Measurements from ENCODE around the gene RRP15.
"Not testable (repeated sequence)": the region's sequence is repeated elsewhere in the genome, so short reads cannot be mapped to it uniquely, and the experiment has no call there.

RRP15 gene

DNA sequence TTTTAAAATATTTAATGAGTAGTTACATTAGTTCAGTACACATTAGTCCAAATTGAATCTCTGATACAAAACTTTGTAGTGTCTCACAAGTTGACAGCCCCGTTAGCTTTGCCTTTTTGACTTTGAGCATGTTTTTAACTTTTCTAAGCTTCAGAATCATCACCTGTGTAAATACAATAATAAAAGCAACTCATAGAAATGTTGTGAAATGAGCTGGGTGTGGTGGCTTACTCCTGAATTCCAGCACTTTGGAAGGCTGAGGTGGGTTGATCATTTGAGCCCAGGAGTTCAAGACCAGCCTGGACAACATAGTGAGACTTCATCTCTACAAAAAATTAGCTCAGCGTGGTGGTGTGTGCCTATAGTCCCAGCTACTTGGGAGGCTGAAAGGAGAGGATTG lies 11.1 kb downstream of the RRP15 start:
- no peak for DNase-seq (ENCODE audit: low read depth in 2 of 2)

DNA sequence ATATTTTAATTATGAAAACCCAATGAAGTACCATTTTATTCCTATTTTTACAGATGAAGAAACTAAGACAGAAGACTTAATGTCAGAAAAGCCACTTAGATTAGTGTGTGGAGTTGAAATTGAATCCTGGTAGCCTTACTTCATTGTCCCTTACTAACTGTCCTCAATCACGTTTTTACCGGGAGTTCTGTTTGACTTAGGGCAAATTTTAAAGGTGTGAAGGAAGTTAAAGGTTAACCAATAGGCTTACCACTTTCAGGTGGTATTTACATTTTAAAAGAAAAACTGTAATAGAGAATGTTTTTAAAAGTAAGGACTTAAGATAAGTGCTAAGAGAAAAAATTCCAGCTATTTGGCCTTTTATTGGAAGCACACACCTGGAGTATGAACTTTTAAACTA lies 12.4 kb downstream of the RRP15 start:
- no peak for DNase-seq (ENCODE audit: low read depth in 2 of 2)

DNA sequence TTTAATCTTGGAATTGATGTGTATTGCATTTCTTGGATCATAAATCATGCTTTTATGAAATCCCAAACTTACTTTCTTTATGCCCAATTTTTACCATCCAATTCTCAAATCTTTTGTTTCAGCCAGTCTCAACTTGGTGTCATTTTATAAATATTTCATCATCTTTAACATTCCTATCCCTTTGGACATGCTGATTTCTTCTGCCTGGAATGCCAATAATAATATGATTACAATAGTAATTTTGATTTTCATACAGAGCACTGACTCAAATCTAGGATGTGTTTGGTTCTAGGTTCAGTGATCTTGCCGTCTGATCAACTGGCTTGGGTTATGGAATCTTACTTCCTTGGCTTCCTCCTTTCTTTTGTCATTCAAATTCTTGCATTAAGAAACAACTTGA lies 12.8 kb downstream of the RRP15 start:
- no peak for DNase-seq (ENCODE audit: low read depth in 2 of 2)

DNA sequence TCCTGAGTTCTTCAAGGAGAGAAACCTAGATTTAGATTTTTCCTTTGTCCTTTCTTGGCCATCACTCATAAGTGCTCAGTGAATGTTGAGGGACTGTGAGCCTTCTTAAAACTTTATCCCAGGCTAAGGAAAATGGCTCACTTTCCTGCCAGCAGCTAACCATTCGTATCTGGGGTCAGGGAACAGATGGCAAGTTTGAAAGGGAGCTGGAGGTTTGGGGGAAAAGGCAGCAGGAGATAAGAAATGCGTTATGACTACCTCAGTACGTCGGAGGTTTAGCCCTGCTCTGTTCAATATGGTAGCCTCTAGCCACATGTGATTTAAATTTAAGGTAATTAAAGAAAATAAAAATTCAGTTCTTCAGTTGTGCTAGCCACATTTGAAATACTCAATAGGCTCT lies 13.3 kb downstream of the RRP15 start:
- DNase-seq (ENCODE audit: low read depth in 2 of 2) = no peak

DNA sequence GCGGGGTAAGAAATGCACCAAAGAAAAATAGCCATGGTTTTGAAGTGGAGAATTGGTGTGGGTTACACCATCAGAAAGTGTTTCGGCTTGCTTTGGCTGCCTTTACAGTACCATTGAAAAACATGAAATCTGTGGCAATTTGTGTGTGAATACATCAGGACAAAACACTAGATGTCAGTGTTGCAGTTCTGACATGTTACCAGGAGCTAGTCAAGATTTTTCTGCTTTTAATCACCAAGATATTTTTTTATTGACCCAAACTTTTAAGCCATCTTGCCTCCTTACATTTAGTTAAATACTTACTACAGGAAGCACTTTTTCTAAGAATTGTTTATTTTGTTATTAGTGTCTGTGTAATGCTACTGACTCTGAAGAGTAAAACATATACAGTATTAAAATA lies 14.3 kb downstream of the RRP15 start:
- no peak for DNase-seq (ENCODE audit: low read depth in 2 of 2)

DNA sequence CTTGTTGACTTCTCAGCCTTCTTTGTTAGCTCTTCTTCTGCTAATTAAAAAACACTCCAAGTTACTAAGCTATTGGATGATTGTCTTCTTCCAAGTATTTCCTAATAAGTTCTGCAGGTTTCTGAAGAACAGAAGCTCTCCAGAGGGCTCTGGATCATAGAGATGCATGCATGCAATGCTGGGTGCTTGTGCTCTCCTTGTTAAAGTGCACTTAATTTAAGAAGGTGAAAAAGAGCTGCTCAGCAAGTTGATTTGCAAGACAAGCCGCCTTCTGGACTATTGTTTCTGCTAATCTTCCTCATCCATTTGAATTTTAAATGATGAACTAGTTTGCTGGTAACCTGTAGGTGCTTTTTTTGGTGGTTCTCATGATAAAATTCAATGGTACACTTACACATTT lies 16.1 kb downstream of the RRP15 start:
- no peak for DNase-seq (ENCODE audit: low read depth in 2 of 2)

DNA sequence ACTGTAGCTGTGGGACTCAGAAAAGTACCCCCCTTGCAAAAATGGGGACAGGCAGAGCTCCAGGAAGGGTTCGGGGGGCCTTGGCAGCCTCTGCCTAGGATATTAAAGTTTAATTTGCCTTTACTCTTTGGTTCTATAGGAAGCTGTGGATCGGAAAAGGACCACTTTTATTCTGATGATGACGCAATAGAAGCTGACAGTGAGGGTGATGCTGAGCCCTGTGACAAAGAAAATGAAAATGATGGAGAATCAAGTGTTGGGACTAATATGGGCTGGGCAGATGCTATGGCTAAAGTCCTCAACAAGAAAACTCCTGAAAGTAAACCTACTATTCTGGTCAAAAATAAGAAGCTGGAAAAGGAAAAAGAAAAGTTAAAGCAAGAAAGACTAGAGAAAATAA lies 17.1 kb downstream of the RRP15 start:
- DNase-seq (ENCODE audit: low read depth in 2 of 2) = no peak

DNA sequence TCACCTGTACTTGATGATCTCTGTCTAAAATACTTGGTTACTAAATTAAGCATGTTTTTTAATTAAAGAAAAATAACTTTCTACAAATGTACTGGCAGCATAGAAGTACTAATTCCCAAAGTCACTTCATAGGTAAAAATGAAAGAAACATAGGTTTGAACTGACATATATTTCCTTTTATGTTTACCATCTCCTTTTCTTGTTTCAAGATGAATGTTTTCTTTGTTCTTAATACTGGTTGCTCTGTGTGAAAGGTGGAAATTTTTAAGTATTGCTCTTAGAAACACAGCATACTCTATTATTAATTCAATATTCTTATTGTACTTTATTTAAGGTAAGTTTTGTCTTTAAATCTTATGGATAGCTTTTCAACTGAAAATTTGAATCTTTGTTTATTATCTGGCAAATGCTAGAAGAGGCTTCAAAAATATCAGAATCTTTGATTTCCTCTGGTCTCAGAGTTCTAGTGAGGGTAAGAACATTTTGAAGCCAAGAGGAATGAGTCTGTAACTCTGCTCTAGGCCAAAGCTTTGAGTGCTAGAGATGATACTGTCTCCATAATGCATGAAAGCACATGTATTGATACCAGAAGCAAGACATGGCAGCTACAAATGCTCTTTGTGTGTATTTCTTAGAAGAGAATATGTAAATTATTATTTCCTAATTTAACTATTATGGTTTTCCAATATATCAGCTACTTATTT lies 18.2 kb downstream of the RRP15 start:
- DNase-seq (ENCODE audit: low read depth in 2 of 2) = no peak

DNA sequence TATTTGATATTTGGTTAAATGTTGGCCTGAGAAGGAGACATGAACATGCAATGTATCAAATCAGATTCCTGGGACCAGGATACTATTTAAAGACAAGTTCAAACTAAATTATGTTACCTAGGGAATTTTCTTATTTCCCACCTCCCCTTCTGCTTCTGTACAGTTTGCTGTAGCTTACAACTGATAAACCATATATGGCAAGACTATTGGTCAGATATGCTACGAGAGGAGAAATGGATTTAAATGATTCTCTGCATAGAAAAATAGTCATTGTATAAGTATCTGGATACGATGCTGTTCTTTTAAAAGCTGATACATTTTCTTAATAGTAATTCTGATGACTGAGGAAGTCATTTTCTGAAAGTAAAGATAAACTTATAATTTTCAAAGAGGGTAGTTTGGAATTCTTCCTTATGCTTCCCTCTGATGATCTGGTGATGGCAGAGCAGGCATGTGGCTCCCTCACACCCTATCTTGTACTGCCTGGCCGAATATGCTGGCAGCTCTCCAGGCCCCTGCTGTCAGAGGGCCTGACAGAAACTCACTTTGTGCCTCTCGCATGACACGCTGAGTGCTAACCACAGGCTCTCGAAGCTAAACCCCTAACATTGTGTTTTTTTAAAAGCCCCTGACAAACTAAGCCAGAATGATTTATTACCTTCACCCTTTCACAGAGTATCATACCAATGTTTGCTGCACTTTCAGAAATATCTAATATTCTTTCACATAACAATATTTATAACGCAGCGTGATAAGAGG lies 19.4 kb downstream of the RRP15 start:
- DNase-seq (ENCODE audit: low read depth in 2 of 2) = no peak

DNA sequence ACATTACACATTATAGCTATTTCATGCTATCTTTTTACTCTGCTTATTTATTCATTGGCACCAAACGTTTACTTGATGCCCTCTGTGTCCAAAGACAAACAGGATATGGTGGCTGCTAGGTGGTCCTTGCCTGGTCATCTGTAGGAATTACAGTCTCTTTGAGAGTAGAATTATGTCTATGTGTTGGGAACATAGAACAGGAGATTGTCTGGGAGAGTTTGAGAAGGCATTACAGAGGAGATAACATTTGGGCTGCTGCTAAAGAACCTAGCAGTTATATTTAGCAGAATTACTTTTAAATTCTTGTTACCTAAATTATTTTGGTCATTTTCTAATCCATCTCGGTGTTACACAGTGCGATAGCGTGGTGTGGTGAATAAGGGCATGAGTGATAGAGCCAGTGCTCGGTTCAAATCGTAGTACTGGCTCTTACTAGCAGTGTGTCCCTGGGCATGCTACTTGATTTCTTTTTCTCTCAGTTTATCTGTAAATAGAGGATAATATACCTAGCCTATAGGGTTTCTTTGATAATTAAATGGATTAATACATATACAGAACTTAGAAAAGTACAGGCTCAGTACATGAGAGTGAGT lies 20.5 kb downstream of the RRP15 start:
- no peak for DNase-seq (ENCODE audit: low read depth in 2 of 2)

DNA sequence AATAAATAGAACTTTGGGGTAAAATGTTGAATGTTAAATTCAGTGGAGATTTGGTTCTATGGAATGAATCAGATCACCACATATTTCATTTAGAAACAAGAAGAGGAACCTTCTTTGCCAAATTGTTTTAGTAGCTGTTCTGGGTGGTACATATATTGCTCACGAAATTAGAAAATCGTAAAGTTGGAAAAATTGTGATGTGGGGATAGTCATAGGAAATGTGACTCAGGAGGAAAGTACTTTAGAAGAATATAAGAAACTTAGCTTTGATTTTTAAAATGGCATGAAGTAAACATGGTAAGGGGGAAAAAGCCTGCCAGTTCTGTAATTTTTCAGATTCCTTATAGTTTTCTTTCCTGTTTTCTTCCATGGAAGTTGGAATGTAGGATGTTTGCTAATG lies 27.4 kb downstream of the RRP15 start:
- no peak for DNase-seq (ENCODE audit: low read depth in 2 of 2)

DNA sequence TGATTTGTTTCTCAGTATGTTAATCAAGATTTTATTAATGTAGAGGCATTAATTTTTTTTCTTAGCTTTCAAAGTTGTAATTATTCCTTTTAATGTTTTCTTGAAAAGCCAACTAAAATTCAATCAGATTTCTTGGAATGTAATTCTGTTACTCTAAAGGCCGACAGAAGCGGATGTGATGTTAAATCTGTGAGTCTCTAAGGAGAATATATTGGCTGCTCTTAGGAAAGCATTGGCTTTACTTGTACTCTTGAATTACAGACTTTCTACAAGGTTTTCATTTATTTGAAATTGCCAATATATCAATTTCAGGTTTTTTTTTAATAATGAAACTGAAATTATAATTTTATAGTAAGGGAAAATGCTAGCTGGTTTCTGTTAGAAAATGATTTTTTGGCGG lies 29.2 kb downstream of the RRP15 start:
- DNase-seq (ENCODE audit: low read depth in 2 of 2) = no peak

DNA sequence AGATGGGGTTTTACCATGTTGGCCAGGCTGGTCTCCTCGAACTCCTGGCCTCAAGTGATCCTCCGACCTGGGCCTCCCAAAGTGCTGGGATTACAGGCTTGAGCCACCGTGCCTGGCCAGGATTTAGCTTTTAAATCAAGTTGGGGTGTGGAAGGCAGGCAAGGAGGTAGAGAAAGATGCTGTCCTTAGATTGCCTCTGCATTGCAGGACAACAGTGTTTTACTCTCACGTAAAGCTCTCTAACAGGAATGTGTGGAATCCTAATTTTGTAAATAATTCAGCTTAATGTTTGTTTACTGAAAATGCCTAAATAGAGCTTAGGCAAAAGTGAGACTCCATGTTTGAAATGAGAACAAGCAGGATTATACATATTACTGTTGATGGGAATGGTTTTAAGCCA lies 30.5 kb downstream of the RRP15 start:
- no peak for DNase-seq (ENCODE audit: low read depth in 2 of 2)

DNA sequence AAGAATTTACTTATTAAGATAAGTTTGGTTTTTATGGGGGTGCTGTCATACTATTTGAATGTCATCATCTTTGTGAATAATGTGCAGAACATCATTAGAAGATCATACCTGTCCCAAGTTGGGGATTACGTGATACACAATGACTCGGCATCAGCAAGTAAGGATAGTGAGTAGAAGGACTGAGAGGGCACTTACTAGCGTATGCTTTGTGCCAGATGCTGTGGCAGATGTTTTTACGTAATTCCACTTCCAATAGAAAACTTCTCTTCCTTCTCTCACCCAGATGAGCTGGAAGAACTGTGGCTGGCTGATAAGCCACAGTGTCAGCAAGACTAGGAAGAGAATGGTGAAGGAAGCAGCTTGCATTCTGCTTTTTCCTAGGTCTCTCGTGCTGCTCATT lies 32.0 kb downstream of the RRP15 start:
- DNase-seq (ENCODE audit: low read depth in 2 of 2) = no peak

DNA sequence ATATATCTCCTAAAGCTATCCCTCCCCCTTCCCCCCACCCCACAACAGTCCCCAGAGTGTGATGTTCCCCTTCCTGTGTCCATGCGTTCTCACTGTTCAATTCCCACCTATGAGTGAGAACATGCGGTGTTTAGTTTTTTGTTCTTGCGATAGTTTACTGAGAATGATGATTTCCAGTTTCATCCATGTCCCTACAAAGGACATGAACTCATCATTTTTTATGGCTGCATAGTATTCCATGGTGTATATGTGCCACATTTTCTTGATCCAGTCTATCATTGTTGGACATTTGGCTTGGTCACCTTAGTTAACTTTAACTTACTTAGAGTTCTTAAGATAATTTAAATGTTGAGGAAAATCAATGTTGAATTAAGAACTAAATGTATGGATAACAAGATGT lies 35.1 kb downstream of the RRP15 start:
- DNase-seq (ENCODE audit: low read depth in 2 of 2) = not testable (repeated sequence)

DNA sequence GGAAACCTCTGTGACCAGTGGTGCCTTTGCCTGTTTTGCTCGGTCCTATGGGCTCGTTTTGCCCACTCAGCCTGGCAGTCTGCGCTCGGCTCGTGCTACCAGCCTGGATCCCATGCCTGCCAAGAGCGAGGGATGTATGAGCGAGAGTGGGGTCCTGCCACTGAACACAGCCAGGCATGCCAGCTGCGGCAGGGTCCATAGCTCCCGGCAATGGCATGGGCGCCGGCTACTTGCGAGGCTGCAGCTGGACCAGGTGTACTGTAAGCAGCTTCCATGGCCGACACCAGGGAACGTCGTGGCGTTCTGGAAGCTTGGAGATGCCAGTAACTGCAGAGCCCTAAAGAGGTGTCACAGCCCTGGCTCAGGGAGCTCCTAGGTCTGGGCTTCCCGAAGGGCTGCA lies 37.7 kb downstream of the RRP15 start:
- DNase-seq (ENCODE audit: low read depth in 2 of 2) = no peak

DNA sequence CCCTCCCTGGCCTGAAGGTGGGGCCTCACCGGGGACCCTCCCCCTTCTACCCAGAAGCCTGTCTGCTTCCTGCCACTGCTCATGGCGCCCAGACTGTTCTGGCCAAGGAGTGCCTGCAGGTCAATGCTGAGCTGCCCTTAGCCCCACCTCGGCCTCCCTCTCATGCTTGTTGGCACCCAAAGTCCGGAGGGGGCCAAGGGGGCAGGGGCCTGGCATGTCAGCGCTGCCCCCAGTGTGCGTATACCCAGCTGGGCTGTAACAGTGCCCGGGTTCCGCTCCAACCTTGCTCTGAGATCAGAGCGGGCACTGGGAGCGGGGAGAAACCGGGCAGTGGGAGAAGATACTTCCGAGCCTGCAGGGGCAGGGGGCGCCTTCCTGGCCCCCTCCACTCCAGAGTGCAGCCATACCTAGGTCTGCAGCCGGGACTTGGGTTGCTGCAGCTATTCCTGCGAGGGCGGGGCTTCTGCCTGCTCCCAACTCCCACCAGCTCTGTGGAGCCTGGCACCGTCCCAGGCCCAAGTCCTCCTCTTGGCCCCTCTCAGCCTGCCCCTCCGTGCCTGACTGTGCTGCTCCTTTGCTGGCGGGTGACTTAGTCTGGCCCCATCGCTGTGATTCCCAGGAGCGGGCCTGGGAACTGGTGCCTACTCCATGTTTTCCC lies 38.6 kb downstream of the RRP15 start:
- DNase-seq (ENCODE audit: low read depth in 2 of 2) = no peak

DNA sequence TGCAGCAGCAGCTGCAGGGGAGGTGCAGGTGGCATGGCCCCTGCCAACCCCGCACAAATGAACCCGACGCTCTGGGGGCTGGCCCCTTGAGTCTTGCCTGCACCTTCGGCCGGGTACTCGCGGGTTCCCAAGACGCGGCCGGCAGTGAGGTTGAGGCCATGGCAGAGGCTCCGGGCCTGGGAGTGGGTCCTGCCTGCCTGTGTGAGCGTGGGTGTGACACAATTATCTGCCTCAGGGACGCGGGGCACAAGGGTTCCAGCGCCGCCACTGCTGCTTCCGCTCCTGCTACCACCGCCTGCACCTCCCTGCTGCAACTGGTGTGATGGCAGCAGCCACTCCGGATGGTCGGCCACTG lies 39.1 kb downstream of the RRP15 start:
- DNase-seq (ENCODE audit: low read depth in 2 of 2) = no peak

DNA sequence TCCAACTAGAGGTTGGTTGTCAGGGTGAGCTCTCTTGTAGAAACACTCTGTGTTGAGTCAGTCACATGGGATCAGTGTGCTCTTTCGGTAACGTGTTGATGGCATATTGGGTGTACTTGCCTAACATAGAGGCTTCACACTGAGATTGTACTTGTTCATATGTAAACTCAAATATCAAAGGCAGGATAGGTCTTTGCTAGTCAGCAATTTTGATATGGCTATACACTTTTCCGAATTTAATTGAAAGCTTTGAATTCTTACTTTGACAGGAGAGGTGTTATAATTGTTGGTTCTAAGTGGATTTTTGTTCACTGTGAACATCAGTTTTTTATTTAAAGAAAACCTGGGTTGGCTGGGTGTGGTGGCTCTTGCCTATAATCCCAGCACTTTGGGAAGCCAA lies 43.7 kb downstream of the RRP15 start:
- DNase-seq (ENCODE audit: low read depth in 2 of 2) = no peak

DNA sequence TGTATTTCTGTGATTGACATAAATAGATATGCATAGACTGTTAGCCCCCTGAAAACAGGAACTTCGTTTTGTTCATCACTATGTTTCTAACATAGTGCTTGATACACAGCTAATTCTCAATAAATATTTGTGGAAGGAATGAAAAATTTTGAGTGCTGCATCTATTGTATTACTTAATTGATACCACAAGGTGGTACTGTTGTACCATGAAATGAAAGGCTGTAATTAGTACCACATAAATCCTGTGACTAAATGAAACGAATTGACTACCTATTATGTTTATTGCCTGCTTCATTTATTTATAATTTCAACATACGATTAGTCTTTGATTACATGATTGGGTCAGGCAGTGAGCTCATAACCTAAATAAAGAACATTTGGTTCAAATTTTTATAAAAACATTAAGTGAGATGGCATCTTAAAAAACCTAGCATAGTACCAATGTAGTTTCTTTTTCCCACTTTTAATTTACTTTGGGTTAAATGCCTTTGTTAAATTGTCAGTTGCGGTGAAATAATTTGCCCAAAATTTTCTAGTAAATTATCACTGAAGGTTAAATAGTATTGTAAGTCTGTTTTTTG lies 45.0 kb downstream of the RRP15 start:
- no peak for DNase-seq (ENCODE audit: low read depth in 2 of 2)

DNA sequence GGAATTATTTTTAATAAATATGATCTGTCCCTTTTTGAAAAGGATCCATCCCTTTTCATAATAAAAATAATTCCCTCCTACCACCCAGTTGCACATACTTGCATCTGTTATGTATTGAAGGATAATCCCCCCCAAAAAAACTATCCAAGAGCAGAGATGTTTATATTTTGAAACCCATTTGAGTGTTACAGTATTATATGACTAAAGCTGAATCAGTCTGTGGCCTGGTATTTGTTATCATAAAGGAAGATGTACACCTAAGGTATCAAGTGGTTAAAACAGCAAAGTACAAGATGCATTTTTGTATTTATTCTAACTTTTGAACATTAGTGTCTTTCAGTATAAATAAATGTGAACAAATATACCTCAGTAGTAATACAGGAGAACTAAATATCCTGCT lies 47.3 kb downstream of the RRP15 start:
- no peak for DNase-seq (ENCODE audit: low read depth in 2 of 2)

DNA sequence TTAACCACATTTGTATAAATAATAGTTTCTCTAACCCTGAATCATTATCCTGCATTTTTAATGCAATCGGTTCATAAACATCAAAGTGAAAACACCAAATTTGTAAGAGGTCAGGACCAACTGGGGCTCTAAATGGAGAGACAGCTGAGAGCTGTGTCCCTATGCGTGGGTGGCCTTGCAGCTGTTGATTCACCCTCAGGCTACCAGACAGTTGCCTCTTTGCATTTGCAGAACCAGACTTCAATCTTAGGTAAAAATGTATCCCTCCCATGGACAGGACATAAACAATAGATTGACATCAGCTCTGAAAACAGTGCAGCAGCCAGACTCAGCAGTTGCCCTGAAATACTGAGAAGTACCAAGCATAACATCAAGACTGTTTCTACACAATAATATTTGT lies 51.2 kb downstream of the RRP15 start:
- DNase-seq (ENCODE audit: low read depth in 2 of 2) = no peak
